Heart left ventricle (tissue), 13 donors: Measurements from ENCODE around the gene DHDDS.

Experiments
- POLR2A ChIP-seq, 2 donors: fragments of 450-650 bp; IDR thresholded peaks; one replicate each; pipeline ENCODE4 v1.6.1; 2017; ENCODE audit warnings: antibody characterized with exemption in 2 of 2, mild to moderate bottlenecking in 2 of 2, moderate library complexity in 2 of 2
- TF ChIP-seq, protein P1 (sequence below), 12 donors: fragments of 200-600 bp; sonication (generic) in 4 of 12; IDR thresholded peaks; one replicate each; pipeline versions ENCODE4 v1.5.0 to v1.8.0; 2018 to 2022; ENCODE audit warnings: antibody characterized with exemption in 12 of 12, mild to moderate bottlenecking in 5 of 12
- donor health status: ischemic (EF 13 %, LVEDD 7.1; RV severe dilation, severe dysfunction).
- donor health status: DM: no; HTN: yes; CAD: no.
- donor health status: DM: no; HTN: no; CAD: no.
- donor health status: ischemic (EF 25% LVEDD 6.9; RV normal size, moderate dysfunction).
- donor health status: ischemic (EF 25% LVEDD 5.7; RV mildly dilated, moderate dysfunction).
- donor health status: ischemic (EF 35%, LVEDD 5.7; RV mildly dilated, moderate dysfunction).
- donor health status: nonischemic (EF 11% LVEDD 7.7; RV severe dilation, severe dysfunction).
- donor health status: DM: yes; HTN: yes; CAD: no.
- donor health status: PGD.
- donor health status: ischemic (EF 29% LVEDD 5.4; RV normal size, mild dysfunction).
- donor health status: nonischemic (EF 23%, LVEDD 6.1; RV moderate dilation, normal function).

DNA sequence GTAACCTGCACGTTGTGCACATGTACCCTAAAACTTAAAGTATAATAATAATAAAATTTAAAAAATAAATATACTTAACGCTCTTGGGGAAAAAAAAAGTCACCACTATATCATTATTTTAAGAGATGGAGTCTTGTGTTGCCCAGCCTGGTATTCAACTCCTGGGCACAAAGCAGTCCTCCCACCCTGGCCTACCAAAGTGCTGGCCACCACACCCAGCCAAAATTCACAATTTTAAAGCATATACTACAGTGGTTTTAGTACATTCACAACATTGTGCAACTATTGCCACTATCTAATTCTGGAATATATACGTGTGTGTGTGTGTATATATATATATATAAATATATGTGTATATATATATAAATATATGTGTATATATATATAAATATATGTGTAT is 46.0 kb downstream of the DHDDS start:
- TF ChIP-seq, protein P1, sequence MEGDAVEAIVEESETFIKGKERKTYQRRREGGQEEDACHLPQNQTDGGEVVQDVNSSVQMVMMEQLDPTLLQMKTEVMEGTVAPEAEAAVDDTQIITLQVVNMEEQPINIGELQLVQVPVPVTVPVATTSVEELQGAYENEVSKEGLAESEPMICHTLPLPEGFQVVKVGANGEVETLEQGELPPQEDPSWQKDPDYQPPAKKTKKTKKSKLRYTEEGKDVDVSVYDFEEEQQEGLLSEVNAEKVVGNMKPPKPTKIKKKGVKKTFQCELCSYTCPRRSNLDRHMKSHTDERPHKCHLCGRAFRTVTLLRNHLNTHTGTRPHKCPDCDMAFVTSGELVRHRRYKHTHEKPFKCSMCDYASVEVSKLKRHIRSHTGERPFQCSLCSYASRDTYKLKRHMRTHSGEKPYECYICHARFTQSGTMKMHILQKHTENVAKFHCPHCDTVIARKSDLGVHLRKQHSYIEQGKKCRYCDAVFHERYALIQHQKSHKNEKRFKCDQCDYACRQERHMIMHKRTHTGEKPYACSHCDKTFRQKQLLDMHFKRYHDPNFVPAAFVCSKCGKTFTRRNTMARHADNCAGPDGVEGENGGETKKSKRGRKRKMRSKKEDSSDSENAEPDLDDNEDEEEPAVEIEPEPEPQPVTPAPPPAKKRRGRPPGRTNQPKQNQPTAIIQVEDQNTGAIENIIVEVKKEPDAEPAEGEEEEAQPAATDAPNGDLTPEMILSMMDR (IDR thresholded peaks at IDR 0.05), result no peak
- no peak for TF ChIP-seq POLR2A (IDR thresholded peaks at IDR 0.05)
